GM19023 (cell line): ENCODE results near the gene PRKCA.

Source experiments
- ATAC-seq: cut with Tn5 transposase; IDR thresholded peaks from one replicate; pipeline ENCODE4 v1.9.1; 2021; ENCODE audit warnings: mild to moderate bottlenecking, moderate library complexity; ENCODE audit not compliant: unreplicated experiment

The PRKCA gene

GRCh38 chr17:66813296-66813695, 510.9 kb downstream of the PRKCA start:
- no peak for ATAC-seq

GRCh38 chr17:66814026-66814425, 511.6 kb downstream of the PRKCA start:
- no peak for ATAC-seq

GRCh38 chr17:66814570-66814969, 512.2 kb downstream of the PRKCA start:
- ATAC-seq = no peak

- no peak for ATAC-seq
These were observed 515.3 kb downstream of the PRKCA start for GRCh38 chr17:66817750-66818149.

- ATAC-seq = no peak
These were observed 517.1 kb downstream of the PRKCA start for GRCh38 chr17:66819466-66819865.

- no peak for ATAC-seq
These were observed 519.6 kb downstream of the PRKCA start for GRCh38 chr17:66822009-66822408.

- ATAC-seq = no peak
These were observed 524.4 kb downstream of the PRKCA start for GRCh38 chr17:66826856-66827255.

GRCh38 chr17:66829386-66829864, 527.0 kb downstream of the PRKCA start:
- ATAC-seq = no peak

GRCh38 chr17:66829883-66830282, 527.5 kb downstream of the PRKCA start:
- ATAC-seq = no peak

- no peak for ATAC-seq
These were observed 528.0 kb downstream of the PRKCA start for GRCh38 chr17:66830451-66830850.

GRCh38 chr17:66831383-66832210, 529.2 kb downstream of the PRKCA start:
- ATAC-seq = no peak

GRCh38 chr17:66833201-66833600, 530.8 kb downstream of the PRKCA start:
- ATAC-seq = no peak

- no peak for ATAC-seq
These were observed 532.1 kb downstream of the PRKCA start for GRCh38 chr17:66834426-66834918.

- ATAC-seq = no peak
These were observed 532.6 kb downstream of the PRKCA start, which contains the start of gene CACNG5 for GRCh38 chr17:66834919-66835454. Gene CACNG5 (plus strand): TSS chr17:66835117. CDS start chr17:66877333, 42,216 bp downstream.

- ATAC-seq = no peak
These were observed 533.1 kb downstream of the PRKCA start for GRCh38 chr17:66835476-66835875.

- ATAC-seq = no peak
These were observed 533.9 kb downstream of the PRKCA start for GRCh38 chr17:66836063-66837005.

GRCh38 chr17:66837226-66837625, 534.8 kb downstream of the PRKCA start:
- no peak for ATAC-seq

- ATAC-seq = no peak
These were observed 535.7 kb downstream of the PRKCA start for GRCh38 chr17:66837885-66838665.

GRCh38 chr17:66839616-66840015, 537.2 kb downstream of the PRKCA start:
- no peak for ATAC-seq

- no peak for ATAC-seq
These were observed 537.6 kb downstream of the PRKCA start for GRCh38 chr17:66840061-66840460.
